Astrocyte of the cerebellum (primary cell): ENCODE measurements around the gene TPP1.

Experiments used
- DNase-seq: peaks from one replicate; pipeline ENCODE4 v3.0.0-alpha.2; 2011; ENCODE audit warnings: low read depth
- H3K4me3 ChIP-seq: 2 replicates; pipeline ENCODE4 v1.5.1; 2011; ENCODE audit warnings: mild to moderate bottlenecking, low read depth, low read length, moderate library complexity
- in situ Hi-C: cut with HindIII; loops from 2 replicates; pipeline ENCODE4 v1.10.0; 2017; ENCODE audit warnings: low sequenced_read_pairs
- TF ChIP-seq, protein P1 (sequence below): IDR thresholded peaks from 2 replicates; pipeline ENCODE4 v1.5.1; 2012; ENCODE audit warnings: low read length, low read depth, moderate library complexity, mild to moderate bottlenecking; ENCODE audit errors: missing control alignments

Gene TPP1

DNA sequence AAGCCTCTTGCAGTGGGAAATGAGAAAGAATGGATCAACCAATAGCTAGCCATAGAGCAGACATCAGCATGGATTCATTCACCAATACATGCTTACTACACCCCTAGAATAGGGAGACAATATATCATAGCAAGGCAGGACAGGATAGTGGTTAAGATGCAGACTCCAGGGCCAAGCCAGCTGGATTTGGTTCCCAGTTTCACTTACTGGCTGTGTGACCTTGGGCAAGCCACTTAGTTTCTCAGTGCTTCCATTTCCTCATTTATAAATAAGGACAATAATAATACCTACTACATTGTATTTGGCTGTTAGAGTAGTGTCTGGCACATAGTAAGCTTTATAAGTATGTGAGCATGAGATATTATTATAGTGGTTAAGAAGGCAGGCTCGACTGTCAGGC, 29.3 kb upstream of the TPP1 start:
- TF ChIP-seq, protein P1, sequence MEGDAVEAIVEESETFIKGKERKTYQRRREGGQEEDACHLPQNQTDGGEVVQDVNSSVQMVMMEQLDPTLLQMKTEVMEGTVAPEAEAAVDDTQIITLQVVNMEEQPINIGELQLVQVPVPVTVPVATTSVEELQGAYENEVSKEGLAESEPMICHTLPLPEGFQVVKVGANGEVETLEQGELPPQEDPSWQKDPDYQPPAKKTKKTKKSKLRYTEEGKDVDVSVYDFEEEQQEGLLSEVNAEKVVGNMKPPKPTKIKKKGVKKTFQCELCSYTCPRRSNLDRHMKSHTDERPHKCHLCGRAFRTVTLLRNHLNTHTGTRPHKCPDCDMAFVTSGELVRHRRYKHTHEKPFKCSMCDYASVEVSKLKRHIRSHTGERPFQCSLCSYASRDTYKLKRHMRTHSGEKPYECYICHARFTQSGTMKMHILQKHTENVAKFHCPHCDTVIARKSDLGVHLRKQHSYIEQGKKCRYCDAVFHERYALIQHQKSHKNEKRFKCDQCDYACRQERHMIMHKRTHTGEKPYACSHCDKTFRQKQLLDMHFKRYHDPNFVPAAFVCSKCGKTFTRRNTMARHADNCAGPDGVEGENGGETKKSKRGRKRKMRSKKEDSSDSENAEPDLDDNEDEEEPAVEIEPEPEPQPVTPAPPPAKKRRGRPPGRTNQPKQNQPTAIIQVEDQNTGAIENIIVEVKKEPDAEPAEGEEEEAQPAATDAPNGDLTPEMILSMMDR = no peak
- no peak for DNase-seq
- H3K4me3 ChIP-seq = no peak overlapping the region
- in situ Hi-C loops = no loop called here

DNA sequence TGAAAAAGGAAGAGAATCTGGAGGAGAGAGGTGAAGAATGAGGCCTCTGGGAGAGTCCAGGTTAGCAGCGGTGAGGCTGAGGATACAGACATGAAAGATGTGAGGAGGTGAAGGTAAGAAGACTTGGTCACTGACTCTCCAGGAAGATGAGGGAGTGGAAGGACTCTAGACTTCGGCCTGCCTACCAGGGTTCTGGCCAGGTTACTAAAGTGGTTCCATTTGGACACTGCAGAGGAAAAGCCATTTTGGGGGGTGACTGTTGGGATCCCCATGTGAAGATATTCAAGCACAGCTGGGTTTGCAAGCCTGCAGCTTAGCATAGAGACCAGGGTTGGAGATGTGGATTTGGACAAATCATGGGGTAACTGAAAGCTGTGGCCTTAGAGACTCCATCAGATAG, 28.6 kb upstream of the TPP1 start:
- TF ChIP-seq, protein P1 = no peak
- H3K4me3 ChIP-seq = no peak overlapping the region
- in situ Hi-C loops = no loop called here
- DNase-seq = no peak

DNA sequence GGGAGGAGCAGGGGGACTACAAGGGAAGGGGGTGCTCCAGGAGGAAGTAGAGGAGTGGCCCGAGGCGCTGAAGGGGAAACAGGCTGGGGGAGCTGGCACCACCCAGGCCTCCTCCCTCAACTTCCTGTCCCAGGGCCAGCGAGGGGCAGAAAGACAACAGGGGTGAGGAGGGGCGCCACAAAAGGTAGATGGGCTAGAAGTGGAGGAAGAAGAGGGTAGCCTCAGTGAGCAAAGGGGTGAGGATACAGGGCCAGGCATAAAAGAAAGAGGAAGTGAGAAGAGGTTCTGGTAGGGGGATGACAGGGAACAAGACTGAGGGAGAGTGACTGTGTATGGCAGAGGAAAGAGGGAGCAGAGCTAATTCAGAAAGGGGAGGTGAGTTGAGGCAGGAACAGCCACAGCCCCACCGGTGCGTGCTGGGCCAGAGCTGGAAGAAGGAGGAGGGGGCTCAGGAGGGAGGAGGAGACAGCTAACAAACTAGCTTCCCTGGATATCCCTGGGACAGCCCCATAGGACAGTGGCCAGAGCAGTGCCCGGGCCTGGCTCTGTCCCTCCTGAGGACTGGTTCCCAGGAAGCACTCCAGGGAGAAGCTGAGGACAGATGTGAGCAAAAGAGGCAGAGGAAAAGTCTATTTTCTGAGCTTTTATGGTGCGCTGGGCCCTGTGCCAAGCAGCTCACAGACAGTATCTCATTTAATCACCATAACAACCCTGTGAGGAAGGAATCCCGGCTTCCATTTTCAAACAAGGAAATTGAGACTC, 27.9 kb upstream of the TPP1 start:
- TF ChIP-seq, protein P1 = no peak
- H3K4me3 ChIP-seq = no peak overlapping the region
- DNase-seq = no peak
- in situ Hi-C loops = no loop called here

DNA sequence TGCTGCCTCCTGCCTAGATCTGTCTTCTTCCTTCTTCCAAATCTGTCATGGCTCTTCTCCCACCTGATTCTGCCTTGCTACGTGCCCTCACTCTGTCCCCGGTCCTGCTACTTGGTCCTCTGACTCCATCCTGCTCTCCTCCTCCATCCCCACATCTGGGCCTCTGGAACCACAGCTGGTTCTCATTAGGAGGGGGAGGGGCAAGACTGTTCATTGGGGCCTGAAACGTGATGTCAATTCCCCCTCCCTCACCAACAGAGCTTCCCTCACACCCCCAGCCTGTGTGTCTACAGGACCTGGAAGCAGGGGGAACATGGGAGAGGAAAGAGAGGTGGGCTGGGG, 27.3 kb upstream of the TPP1 start:
- no peak for DNase-seq
- no peak overlapping the region for H3K4me3 ChIP-seq
- TF ChIP-seq, protein P1 = no peak
- in situ Hi-C loops = no loop called here

DNA sequence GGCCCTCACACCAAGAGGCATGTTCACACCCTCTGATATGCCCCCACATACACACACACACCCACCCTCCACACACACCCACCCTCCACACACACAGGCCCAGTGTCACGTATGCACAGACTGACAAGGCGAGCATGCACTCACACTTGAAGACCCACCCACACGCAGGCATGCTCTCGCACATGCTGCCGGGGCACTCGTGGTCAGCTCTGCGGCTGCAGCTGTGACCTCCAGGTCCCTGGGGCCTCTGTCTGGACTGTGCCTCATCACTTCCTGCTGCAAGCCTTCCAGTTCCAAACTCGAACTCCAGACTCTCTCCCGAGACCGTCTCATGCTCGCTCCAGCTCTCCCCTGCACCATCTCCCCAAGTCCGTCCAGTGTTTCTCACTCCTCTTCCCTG, 26.8 kb upstream of the TPP1 start:
- TF ChIP-seq, protein P1 = no peak
- no peak overlapping the region for H3K4me3 ChIP-seq
- DNase-seq = no peak
- in situ Hi-C loops = no loop called here

DNA sequence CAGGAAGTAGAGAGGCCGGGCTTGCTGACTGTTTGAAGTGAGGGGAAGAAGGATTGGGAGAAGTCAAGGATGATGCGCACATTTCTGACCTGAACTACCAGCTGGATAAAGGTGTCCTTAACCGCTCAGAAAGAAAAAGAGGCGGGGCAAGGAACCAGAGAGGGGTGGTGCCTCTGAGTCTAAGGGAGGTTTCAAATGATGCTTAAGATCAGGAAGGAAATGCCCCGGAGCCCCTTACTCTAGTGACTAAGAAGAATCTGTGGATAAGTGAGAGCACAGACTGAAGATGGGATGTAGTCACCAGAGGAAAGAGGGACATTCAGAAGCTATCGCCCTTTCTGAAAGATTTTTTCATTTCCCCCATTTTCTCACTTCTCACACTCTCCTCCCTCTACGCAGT, 23.7 kb upstream of the TPP1 start:
- in situ Hi-C loops = no loop called here

More for the DNA sequence above, 23.7 kb upstream of the TPP1 start:
- DNase-seq = no peak
- no peak overlapping the region for H3K4me3 ChIP-seq
- TF ChIP-seq, protein P1 = no peak
